ENCODE data around the gene ARHGAP8. TPM values are rescaled to one million over a fixed set of nuclear protein-coding genes. Genes with fewer than 3 reads are reported as not detected.

ARHGAP8 gene
- total RNA-seq, 2 experiments from 2014 or later = not detected

DNA sequence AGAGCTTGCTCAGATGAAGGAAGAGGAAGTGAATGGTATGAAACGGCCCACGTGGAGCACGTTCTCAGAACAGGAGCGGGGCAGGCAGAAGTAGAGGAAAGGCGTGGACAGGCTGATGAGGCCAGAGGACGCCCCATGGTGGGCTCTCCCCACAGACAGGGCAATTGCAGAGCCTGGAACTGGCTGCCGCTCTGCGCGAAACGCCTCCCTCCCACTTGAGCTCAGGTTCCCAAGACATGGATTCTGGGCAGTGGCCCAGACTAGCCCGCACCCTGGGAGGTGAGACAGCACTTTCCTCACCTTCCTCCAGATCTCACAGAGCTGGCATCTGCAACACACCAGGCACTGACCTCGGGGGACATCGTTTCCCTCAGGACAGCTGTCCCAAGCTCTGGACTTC lies 139.9 kb downstream of the ARHGAP8 start:
- BruUV-seq (replicated peaks) = no TSS peak
- Histone ChIP-seq H3K4me2 (ENCODE audit: low read length) (no peak overlapping the region), H3K9me3 (ENCODE audit: low read length) (no peaks in the 10 kb centered on the region), H3K79me2 (ENCODE audit: insufficient read depth, low read depth, low read length) (no peaks in the 10 kb centered on the region), H2AFZ (ENCODE audit: low read length) (no peak overlapping the region), H4K20me1 (ENCODE audit: insufficient read depth, low read length) (no peaks in the 10 kb centered on the region), H3K4me1 (ENCODE audit: insufficient read depth, low read length, poor library complexity, severe bottlenecking) (no peaks in the 10 kb centered on the region), H3K9me2 (ENCODE audit: insufficient read depth, low read length) (no peaks in the 10 kb centered on the region), H3K4me3 (ENCODE audit: low read depth, low read length, poor library complexity, severe bottlenecking) (no peak overlapping the region), H3K36me3 (ENCODE audit: insufficient read depth, low read length) (no peaks in the 10 kb centered on the region), H3K27ac (ENCODE audit: low read depth, low read length, poor library complexity, severe bottlenecking) (no peak overlapping the region)
- no peak for DNase-seq (ENCODE audit: low spot score)
- CTCF ChIA-PET (ENCODE audit: unreplicated experiment) = no interaction called here
- POLR2A ChIA-PET = no interaction called here
- TF ChIP-seq, protein P1, sequence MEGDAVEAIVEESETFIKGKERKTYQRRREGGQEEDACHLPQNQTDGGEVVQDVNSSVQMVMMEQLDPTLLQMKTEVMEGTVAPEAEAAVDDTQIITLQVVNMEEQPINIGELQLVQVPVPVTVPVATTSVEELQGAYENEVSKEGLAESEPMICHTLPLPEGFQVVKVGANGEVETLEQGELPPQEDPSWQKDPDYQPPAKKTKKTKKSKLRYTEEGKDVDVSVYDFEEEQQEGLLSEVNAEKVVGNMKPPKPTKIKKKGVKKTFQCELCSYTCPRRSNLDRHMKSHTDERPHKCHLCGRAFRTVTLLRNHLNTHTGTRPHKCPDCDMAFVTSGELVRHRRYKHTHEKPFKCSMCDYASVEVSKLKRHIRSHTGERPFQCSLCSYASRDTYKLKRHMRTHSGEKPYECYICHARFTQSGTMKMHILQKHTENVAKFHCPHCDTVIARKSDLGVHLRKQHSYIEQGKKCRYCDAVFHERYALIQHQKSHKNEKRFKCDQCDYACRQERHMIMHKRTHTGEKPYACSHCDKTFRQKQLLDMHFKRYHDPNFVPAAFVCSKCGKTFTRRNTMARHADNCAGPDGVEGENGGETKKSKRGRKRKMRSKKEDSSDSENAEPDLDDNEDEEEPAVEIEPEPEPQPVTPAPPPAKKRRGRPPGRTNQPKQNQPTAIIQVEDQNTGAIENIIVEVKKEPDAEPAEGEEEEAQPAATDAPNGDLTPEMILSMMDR (conservative IDR thresholded peaks at IDR 0.05; ENCODE audit: low read length) = no peak
- TF ChIP-seq EZH2phosphoT487 (IDR thresholded peaks at IDR 0.05; ENCODE audit: borderline replicate concordance, low read depth, low read length) = no peak
- intact Hi-C loops (cut with micrococcal nuclease; ENCODE audit: unreplicated experiment) = no loop called here

DNA sequence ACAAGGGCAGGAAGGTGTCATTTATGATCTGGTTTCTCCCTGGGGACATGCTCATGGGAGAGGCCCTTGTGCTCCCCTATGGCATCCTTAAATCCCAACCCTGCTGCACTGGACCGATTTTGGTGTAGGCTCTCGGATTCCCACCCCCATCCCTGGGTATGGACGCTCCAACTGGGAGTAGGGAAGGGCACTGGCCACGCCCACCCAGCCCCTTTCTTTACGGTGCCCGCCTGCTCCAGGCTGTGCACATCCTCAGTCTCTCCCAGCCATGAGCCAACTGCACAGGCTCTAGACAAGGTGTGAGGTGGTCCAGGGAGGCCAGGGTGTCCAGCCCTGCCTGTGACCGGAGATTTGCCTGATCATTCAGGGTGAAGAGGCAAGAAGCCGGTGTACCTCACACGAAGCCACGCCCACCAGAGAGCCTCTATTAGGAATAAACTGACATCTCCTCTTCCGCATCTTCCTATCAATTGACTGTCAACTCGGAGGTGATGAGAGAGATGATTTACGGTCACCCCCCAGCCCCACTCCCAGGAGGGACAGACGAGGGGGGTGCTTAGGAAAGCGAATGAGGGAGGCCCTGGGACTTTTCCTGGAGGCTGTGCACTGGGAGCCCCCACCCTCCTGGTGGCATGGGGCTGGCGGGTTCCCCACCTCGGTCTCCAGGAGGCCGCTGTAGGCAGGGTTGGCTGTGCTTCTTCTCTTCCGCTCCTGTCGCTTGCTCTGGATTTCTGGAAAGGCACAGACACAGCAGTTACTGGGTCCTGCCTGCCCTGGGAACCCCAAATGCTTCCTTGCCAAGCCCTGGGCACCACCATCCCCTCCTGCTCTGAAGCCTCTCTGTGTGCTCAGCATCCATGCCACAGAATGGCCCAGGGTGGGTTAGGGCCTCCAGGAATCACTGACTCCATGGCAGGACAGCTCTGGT lies 140.7 kb downstream of the ARHGAP8 start:
- CTCF ChIA-PET (ENCODE audit: unreplicated experiment) = no interaction called here
- Histone ChIP-seq H4K20me1 (ENCODE audit: insufficient read depth, low read length) (no peaks in the 10 kb centered on the region), H3K4me2 (ENCODE audit: low read length) (no peak overlapping the region), H3K9me3 (ENCODE audit: low read length) (no peaks in the 10 kb centered on the region), H3K9me2 (ENCODE audit: insufficient read depth, low read length) (no peaks in the 10 kb centered on the region), H3K4me1 (ENCODE audit: insufficient read depth, low read length, poor library complexity, severe bottlenecking) (no peaks in the 10 kb centered on the region), H3K4me3 (ENCODE audit: low read depth, low read length, poor library complexity, severe bottlenecking) (no peak overlapping the region), H3K36me3 (ENCODE audit: insufficient read depth, low read length) (no peaks in the 10 kb centered on the region), H3K79me2 (ENCODE audit: insufficient read depth, low read depth, low read length) (no peaks in the 10 kb centered on the region), H2AFZ (ENCODE audit: low read length) (no peak overlapping the region), H3K27ac (ENCODE audit: low read depth, low read length, poor library complexity, severe bottlenecking) (no peak overlapping the region)
- POLR2A ChIA-PET = no interaction called here
- no TSS peak for BruUV-seq (replicated peaks)
- no peak for DNase-seq (ENCODE audit: low spot score)
- TF ChIP-seq, protein P1 (conservative IDR thresholded peaks at IDR 0.05; ENCODE audit: low read length) = no peak
- no peak for TF ChIP-seq EZH2phosphoT487 (IDR thresholded peaks at IDR 0.05; ENCODE audit: borderline replicate concordance, low read depth, low read length)
- intact Hi-C loops (cut with micrococcal nuclease; ENCODE audit: unreplicated experiment) = no loop called here

DNA sequence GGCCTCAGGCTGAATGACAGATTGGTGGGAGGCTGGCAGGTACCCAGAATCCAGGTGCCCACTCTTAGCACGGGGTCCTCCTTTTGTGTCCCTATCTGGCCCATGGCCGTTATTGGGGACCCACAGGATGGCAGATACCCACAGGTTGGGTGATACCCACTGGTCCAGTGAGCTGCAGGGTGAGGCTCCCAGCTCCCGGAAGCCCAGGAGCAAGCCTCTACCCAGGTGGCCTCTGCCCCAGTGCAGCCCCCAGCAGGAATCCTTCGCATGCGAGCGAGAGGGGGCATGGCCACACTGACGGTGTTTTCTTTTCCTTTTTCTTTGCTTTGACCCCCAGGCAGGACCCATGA lies 141.3 kb downstream of the ARHGAP8 start:
- POLR2A ChIA-PET = no interaction called here
- Histone ChIP-seq H3K79me2 (ENCODE audit: insufficient read depth, low read depth, low read length) (no peaks in the 10 kb centered on the region), H4K20me1 (ENCODE audit: insufficient read depth, low read length) (no peaks in the 10 kb centered on the region), H3K9me2 (ENCODE audit: insufficient read depth, low read length) (no peaks in the 10 kb centered on the region), H3K27ac (ENCODE audit: low read depth, low read length, poor library complexity, severe bottlenecking) (no peak overlapping the region), H3K4me2 (ENCODE audit: low read length) (no peak overlapping the region), H3K36me3 (ENCODE audit: insufficient read depth, low read length) (no peaks in the 10 kb centered on the region), H3K9me3 (ENCODE audit: low read length) (no peaks in the 10 kb centered on the region), H2AFZ (ENCODE audit: low read length) (no peak overlapping the region), H3K4me1 (ENCODE audit: insufficient read depth, low read length, poor library complexity, severe bottlenecking) (no peaks in the 10 kb centered on the region), H3K4me3 (ENCODE audit: low read depth, low read length, poor library complexity, severe bottlenecking) (no peak overlapping the region)
- intact Hi-C loops (cut with micrococcal nuclease; ENCODE audit: unreplicated experiment) = no loop called here
- TF ChIP-seq EZH2phosphoT487 (IDR thresholded peaks at IDR 0.05; ENCODE audit: borderline replicate concordance, low read depth, low read length) = no peak
- TF ChIP-seq, protein P1 (conservative IDR thresholded peaks at IDR 0.05; ENCODE audit: low read length) = no peak
- BruUV-seq (replicated peaks) = no TSS peak
- CTCF ChIA-PET (ENCODE audit: unreplicated experiment) = no interaction called here
- no peak for DNase-seq (ENCODE audit: low spot score)
